ENCODE measurements around the gene TNIP1.

DNA sequence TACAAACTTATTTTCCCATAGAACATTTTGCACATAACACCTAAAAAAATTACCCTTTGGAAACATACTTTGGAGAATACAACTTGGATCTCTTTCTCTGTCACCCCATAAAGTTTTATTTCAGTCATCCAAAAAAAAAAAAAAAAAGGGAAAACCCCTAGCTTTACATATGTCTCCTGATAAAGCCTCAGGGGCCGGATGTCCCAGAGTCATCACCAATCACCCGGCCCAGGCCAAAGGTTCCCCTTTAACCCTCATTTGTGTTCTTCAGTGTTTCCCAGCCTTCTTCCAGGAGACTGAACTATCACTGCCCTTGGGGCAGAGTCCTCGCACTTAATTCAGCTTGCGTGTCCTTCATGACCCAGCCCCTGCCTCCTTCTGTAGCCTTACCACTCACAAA, 48.0 kb upstream of the TNIP1 start:
- TF ChIP-seq, protein P1, sequence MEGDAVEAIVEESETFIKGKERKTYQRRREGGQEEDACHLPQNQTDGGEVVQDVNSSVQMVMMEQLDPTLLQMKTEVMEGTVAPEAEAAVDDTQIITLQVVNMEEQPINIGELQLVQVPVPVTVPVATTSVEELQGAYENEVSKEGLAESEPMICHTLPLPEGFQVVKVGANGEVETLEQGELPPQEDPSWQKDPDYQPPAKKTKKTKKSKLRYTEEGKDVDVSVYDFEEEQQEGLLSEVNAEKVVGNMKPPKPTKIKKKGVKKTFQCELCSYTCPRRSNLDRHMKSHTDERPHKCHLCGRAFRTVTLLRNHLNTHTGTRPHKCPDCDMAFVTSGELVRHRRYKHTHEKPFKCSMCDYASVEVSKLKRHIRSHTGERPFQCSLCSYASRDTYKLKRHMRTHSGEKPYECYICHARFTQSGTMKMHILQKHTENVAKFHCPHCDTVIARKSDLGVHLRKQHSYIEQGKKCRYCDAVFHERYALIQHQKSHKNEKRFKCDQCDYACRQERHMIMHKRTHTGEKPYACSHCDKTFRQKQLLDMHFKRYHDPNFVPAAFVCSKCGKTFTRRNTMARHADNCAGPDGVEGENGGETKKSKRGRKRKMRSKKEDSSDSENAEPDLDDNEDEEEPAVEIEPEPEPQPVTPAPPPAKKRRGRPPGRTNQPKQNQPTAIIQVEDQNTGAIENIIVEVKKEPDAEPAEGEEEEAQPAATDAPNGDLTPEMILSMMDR (IDR thresholded peaks at IDR 0.05): no peak
- TF ChIP-seq POLR2A (IDR thresholded peaks at IDR 0.05): no peak
